ENCODE results near the gene ANXA1.
A peak's percentile ranks its signal among the peaks of the same experiment; 100 is the strongest.

The ANXA1 gene

GRCh38 chr9:73133921-73134407 is 17.7 kb upstream of the ANXA1 start:
- Histone ChIP-seq H3K9me3 (replicated peaks; ENCODE audit: insufficient read depth, low read length) (no peaks in the 10 kb centered on the region), H3K9me2 (replicated peaks; ENCODE audit: insufficient read depth, low read length) (no peaks in the 10 kb centered on the region), H3K4me1 (ENCODE audit: low read length) (peaks cover 15% of the 10 kb centered on the region), H3K27ac (ENCODE audit: low read length) (peak overlapping the region; percentile 88), H3K36me3 (replicated peaks; ENCODE audit: insufficient read depth, low read length) (no peaks in the 10 kb centered on the region), H3K79me2 (ENCODE audit: low read length) (no peaks in the 10 kb centered on the region), H3K4me2 (ENCODE audit: low read depth, low read length) (peak overlapping the region; percentile 89), H3F3A (ENCODE audit: insufficient read depth, low read length) (peaks cover 32% of the 10 kb centered on the region), H3K27me3 (replicated peaks; ENCODE audit: insufficient read depth, low read length) (no peaks in the 10 kb centered on the region), H2AFZ (ENCODE audit: low read length) (peak overlapping the region; percentile 50; the same call in 1 of the 2 replicates), H4K20me1 (ENCODE audit: insufficient read depth, low read length) (no peaks in the 10 kb centered on the region), H3K4me3 (ENCODE audit: low read length) (no peak overlapping the region), H3K9ac (ENCODE audit: low read length) (peak overlapping the region; percentile 88; the same call in 1 of the 2 replicates)
- TF ChIP-seq EZH2 (optimal IDR thresholded peaks at IDR 0.05; ENCODE audit: low read depth, low read length): no peak
- TF ChIP-seq CTCF (IDR thresholded peaks at IDR 0.05; ENCODE audit: low read length): no peak
- TF ChIP-seq EZH2phosphoT487 (IDR thresholded peaks at IDR 0.05; ENCODE audit: low read length): no peak
- peak; percentile 55 for DNase-seq

GRCh38 chr9:73135394-73135793 is 16.3 kb upstream of the ANXA1 start:
- H3K79me2 ChIP-seq (ENCODE audit: low read length): no peaks in the 10 kb centered on the region
- no peak overlapping the region for H3K27ac ChIP-seq (ENCODE audit: low read length)
- no peak overlapping the region for H3K9ac ChIP-seq (ENCODE audit: low read length)
- no peaks in the 10 kb centered on the region for H3K36me3 ChIP-seq (replicated peaks; ENCODE audit: insufficient read depth, low read length)
- peaks cover 15% of the 10 kb centered on the region for H3K4me1 ChIP-seq (ENCODE audit: low read length)
- H3F3A ChIP-seq (ENCODE audit: insufficient read depth, low read length): peaks cover 32% of the 10 kb centered on the region
- H4K20me1 ChIP-seq (ENCODE audit: insufficient read depth, low read length): no peaks in the 10 kb centered on the region
- H3K27me3 ChIP-seq (replicated peaks; ENCODE audit: insufficient read depth, low read length): no peaks in the 10 kb centered on the region
- H3K4me3 ChIP-seq (ENCODE audit: low read length): no peak overlapping the region
- H2AFZ ChIP-seq (ENCODE audit: low read length): no peak overlapping the region
- DNase-seq: no peak
- no peaks in the 10 kb centered on the region for H3K9me2 ChIP-seq (replicated peaks; ENCODE audit: insufficient read depth, low read length)
- H3K9me3 ChIP-seq (replicated peaks; ENCODE audit: insufficient read depth, low read length): no peaks in the 10 kb centered on the region
- H3K4me2 ChIP-seq (ENCODE audit: low read depth, low read length): no peak overlapping the region
- TF ChIP-seq CTCF (IDR thresholded peaks at IDR 0.05; ENCODE audit: low read length): no peak
- no peak for TF ChIP-seq EZH2 (optimal IDR thresholded peaks at IDR 0.05; ENCODE audit: low read depth, low read length)
- TF ChIP-seq EZH2phosphoT487 (IDR thresholded peaks at IDR 0.05; ENCODE audit: low read length): no peak

DNA sequence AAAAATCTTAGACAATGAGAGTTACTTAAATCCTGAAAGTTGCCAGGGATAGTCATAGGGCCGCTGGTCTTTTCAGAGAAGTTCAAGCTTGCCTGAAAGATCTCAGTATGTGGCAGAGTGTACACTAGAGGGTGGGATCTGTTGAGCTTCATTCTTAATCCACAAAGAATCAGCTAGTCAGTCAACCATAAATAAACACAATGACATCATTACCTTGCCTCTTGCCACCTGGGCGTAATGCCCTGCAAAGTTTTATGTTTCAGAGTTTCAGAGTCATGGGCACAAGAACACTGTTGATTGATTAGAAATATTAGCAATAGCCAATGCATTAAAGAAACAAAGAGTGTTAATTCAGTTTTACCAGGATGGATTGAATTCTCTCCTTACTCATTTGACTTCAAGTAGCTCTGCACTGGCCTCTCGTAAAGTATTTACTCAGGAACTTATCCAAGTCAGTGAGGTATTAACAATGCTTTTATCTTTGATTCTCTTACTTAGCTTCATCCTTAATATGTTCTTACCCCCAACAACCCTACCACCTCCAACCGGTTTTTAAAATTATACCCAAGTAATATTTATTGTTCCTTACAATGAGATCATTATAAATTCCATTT is 14.3 kb upstream of the ANXA1 start:
- no peaks in the 10 kb centered on the region for H3K36me3 ChIP-seq (replicated peaks; ENCODE audit: insufficient read depth, low read length)
- no peak overlapping the region for H3K27ac ChIP-seq (ENCODE audit: low read length)
- H2AFZ ChIP-seq (ENCODE audit: low read length): no peak overlapping the region
- no peak overlapping the region for H3K4me3 ChIP-seq (ENCODE audit: low read length)
- no peak overlapping the region for H3K4me2 ChIP-seq (ENCODE audit: low read depth, low read length)
- no peak overlapping the region for H3K9ac ChIP-seq (ENCODE audit: low read length)
- H3F3A ChIP-seq (ENCODE audit: insufficient read depth, low read length): peaks cover 20% of the 10 kb centered on the region
- H3K9me2 ChIP-seq (replicated peaks; ENCODE audit: insufficient read depth, low read length): no peaks in the 10 kb centered on the region
- no peak for TF ChIP-seq CTCF (IDR thresholded peaks at IDR 0.05; ENCODE audit: low read length)
- no peak for TF ChIP-seq EZH2 (optimal IDR thresholded peaks at IDR 0.05; ENCODE audit: low read depth, low read length)
- no peak for TF ChIP-seq EZH2phosphoT487 (IDR thresholded peaks at IDR 0.05; ENCODE audit: low read length)
- no peaks in the 10 kb centered on the region for H3K27me3 ChIP-seq (replicated peaks; ENCODE audit: insufficient read depth, low read length)
- H3K79me2 ChIP-seq (ENCODE audit: low read length): no peaks in the 10 kb centered on the region
- no peaks in the 10 kb centered on the region for H3K9me3 ChIP-seq (replicated peaks; ENCODE audit: insufficient read depth, low read length)
- no peak for DNase-seq
- H4K20me1 ChIP-seq (ENCODE audit: insufficient read depth, low read length): no peaks in the 10 kb centered on the region
- peaks cover 7% of the 10 kb centered on the region for H3K4me1 ChIP-seq (ENCODE audit: low read length)

Data from MM.1S (cell line).